Measurements from ENCODE around the gene C10orf90.

The C10orf90 gene

GRCh38 chr10:126430512-126430911 lies 240.0 kb downstream of the C10orf90 start:
- Histone ChIP-seq H3K27me3 (ENCODE audit: insufficient read depth, poor library complexity, severe bottlenecking) (no peaks in the 10 kb centered on the region), H3K4me1 (ENCODE audit: insufficient read depth, poor library complexity, severe bottlenecking) (peaks cover 10% of the 10 kb centered on the region), H3K36me3 (ENCODE audit: low read depth) (no peaks in the 10 kb centered on the region), H3K4me3 (ENCODE audit: severe bottlenecking) (no peak overlapping the region), H3K27ac (ENCODE audit: poor library complexity, severe bottlenecking) (no peak overlapping the region), H3K9me3 (ENCODE audit: severe bottlenecking) (no peaks in the 10 kb centered on the region)
- no peak for ATAC-seq (ENCODE audit: low read depth)
- no peak for TF ChIP-seq CTCF (IDR thresholded peaks at IDR 0.05; ENCODE audit: poor library complexity, severe bottlenecking)
- DNase-seq (ENCODE audit: low spot score): no peak

- ATAC-seq (ENCODE audit: low read depth): no peak
- Histone ChIP-seq H3K27me3 (ENCODE audit: insufficient read depth, poor library complexity, severe bottlenecking) (no peaks in the 10 kb centered on the region), H3K9me3 (ENCODE audit: severe bottlenecking) (no peaks in the 10 kb centered on the region), H3K4me1 (ENCODE audit: insufficient read depth, poor library complexity, severe bottlenecking) (peaks cover 10% of the 10 kb centered on the region), H3K27ac (ENCODE audit: poor library complexity, severe bottlenecking) (no peak overlapping the region), H3K4me3 (ENCODE audit: severe bottlenecking) (no peak overlapping the region), H3K36me3 (ENCODE audit: low read depth) (no peaks in the 10 kb centered on the region)
- TF ChIP-seq CTCF (IDR thresholded peaks at IDR 0.05; ENCODE audit: poor library complexity, severe bottlenecking): no peak
- no peak for DNase-seq (ENCODE audit: low spot score)
Observed at GRCh38 chr10:126429275-126429674, 241.2 kb downstream of the C10orf90 start.

- no peak for TF ChIP-seq CTCF (IDR thresholded peaks at IDR 0.05; ENCODE audit: poor library complexity, severe bottlenecking)
- H3K4me1 ChIP-seq (ENCODE audit: insufficient read depth, poor library complexity, severe bottlenecking): peaks cover 14% of the 10 kb centered on the region
- H3K9me3 ChIP-seq (ENCODE audit: severe bottlenecking): peaks cover 8% of the 10 kb centered on the region
- H3K4me3 ChIP-seq (ENCODE audit: severe bottlenecking): no peak overlapping the region
- DNase-seq (ENCODE audit: low spot score) (no peak), ATAC-seq (ENCODE audit: low read depth) (no peak)
- no peaks in the 10 kb centered on the region for H3K36me3 ChIP-seq (ENCODE audit: low read depth)
- no peaks in the 10 kb centered on the region for H3K27me3 ChIP-seq (ENCODE audit: insufficient read depth, poor library complexity, severe bottlenecking)
- H3K27ac ChIP-seq (ENCODE audit: poor library complexity, severe bottlenecking): no peak overlapping the region
Observed at GRCh38 chr10:126425489-126426065, 244.9 kb downstream of the C10orf90 start.

- H3K4me1 ChIP-seq (ENCODE audit: insufficient read depth, poor library complexity, severe bottlenecking): peaks cover 14% of the 10 kb centered on the region
- H3K4me3 ChIP-seq (ENCODE audit: severe bottlenecking): no peak overlapping the region
- no peak overlapping the region for H3K27ac ChIP-seq (ENCODE audit: poor library complexity, severe bottlenecking)
- ATAC-seq (ENCODE audit: low read depth) (0 out of 3 replicates have a peak, but pooled peaks have one; percentile 44), DNase-seq (ENCODE audit: low spot score) (no peak)
- peaks cover 8% of the 10 kb centered on the region for H3K9me3 ChIP-seq (ENCODE audit: severe bottlenecking)
- no peaks in the 10 kb centered on the region for H3K36me3 ChIP-seq (ENCODE audit: low read depth)
- H3K27me3 ChIP-seq (ENCODE audit: insufficient read depth, poor library complexity, severe bottlenecking): no peaks in the 10 kb centered on the region
- no peak for TF ChIP-seq CTCF (IDR thresholded peaks at IDR 0.05; ENCODE audit: poor library complexity, severe bottlenecking)
Observed at GRCh38 chr10:126425032-126425431, 245.5 kb downstream of the C10orf90 start.

GRCh38 chr10:126423732-126424491 lies 246.6 kb downstream of the C10orf90 start:
- Histone ChIP-seq H3K4me1 (ENCODE audit: insufficient read depth, poor library complexity, severe bottlenecking) (peaks cover 14% of the 10 kb centered on the region), H3K4me3 (ENCODE audit: severe bottlenecking) (no peak overlapping the region), H3K36me3 (ENCODE audit: low read depth) (no peaks in the 10 kb centered on the region), H3K9me3 (ENCODE audit: severe bottlenecking) (peaks cover 8% of the 10 kb centered on the region), H3K27ac (ENCODE audit: poor library complexity, severe bottlenecking) (no peak overlapping the region), H3K27me3 (ENCODE audit: insufficient read depth, poor library complexity, severe bottlenecking) (no peaks in the 10 kb centered on the region)
- ATAC-seq (ENCODE audit: low read depth) (no peak), DNase-seq (ENCODE audit: low spot score) (no peak)
- TF ChIP-seq CTCF (IDR thresholded peaks at IDR 0.05; ENCODE audit: poor library complexity, severe bottlenecking): no peak

Data from RWPE2 (cell line).